ENCODE measurements around the gene FAM163B. TPM values are rescaled to one million over a fixed set of nuclear protein-coding genes. Genes with fewer than 3 reads are reported as not detected.

FAM163B gene
- total and polyA plus RNA-seq, 2 experiments from 2014 or later = 0.60 to 1.3 TPM

- no peak for TF ChIP-seq ZNF462 (CRISPR knock-in tag; IDR thresholded peaks at IDR 0.05)
- no peak for TF ChIP-seq CREB1 (CRISPR knock-in tag; IDR thresholded peaks at IDR 0.05; ENCODE audit: low read depth)
- TF ChIP-seq STAT1 (IDR thresholded peaks at IDR 0.05; ENCODE audit: unreplicated experiment) = no peak
- TF ChIP-seq CTCF (conservative IDR thresholded peaks at IDR 0.05; ENCODE audit: low read depth in 2 of 2) = no peak
Measured at GRCh38 chr9:133587051-133587450, 22.1 kb downstream of the FAM163B start (continued).

GRCh38 chr9:133585481-133586351 lies 23.5 kb downstream of the FAM163B start:
- Mint-ChIP-seq H3K4me3 (peak overlapping the region; percentile 45; the same call in 2 of the 3 replicates), H3K27ac (no peak overlapping the region; the same call in 1 of the 2 replicates), H3K4me1 (peaks cover 42% of the 10 kb centered on the region), H3K27me3 (ENCODE audit: insufficient read depth, low read depth, poor library complexity) (peaks cover 7% of the 10 kb centered on the region), H3K36me3 (ENCODE audit: low read depth) (peaks cover 8% of the 10 kb centered on the region), H3K9me3 (peaks cover 9% of the 10 kb centered on the region)
- H3K79me2 ChIP-seq (replicated peaks; ENCODE audit: insufficient read depth) = no peaks in the 10 kb centered on the region
- no peak overlapping the region for H3K4me3 ChIP-seq
- H3K4me1 ChIP-seq (ENCODE audit: insufficient read depth) = peaks cover 7% of the 10 kb centered on the region
- peak; percentile 47 for ATAC-seq
- no peaks in the 10 kb centered on the region for H3K36me3 ChIP-seq (ENCODE audit: insufficient read depth)
- H3K27me3 ChIP-seq (ENCODE audit: insufficient read depth) = no peaks in the 10 kb centered on the region
- H3K9me2 ChIP-seq (ENCODE audit: insufficient read depth) = no peaks in the 10 kb centered on the region
- H3K4me2 ChIP-seq = peak overlapping the region; percentile 60; the same call in 1 of the 2 replicates
- H2AFZ ChIP-seq = peak overlapping the region; percentile 90; the same call in 1 of the 2 replicates
- peak; percentile 35 for DNase-seq (ENCODE audit: low spot score)
- no peak overlapping the region for H3K27ac ChIP-seq (ENCODE audit: low read depth)
- H3F3A ChIP-seq (replicated peaks; ENCODE audit: low read depth) = no peaks in the 10 kb centered on the region; the same call in 1 of the 2 replicates
- H4K20me1 ChIP-seq (replicated peaks; ENCODE audit: insufficient read depth) = no peaks in the 10 kb centered on the region
- no peak for TF ChIP-seq EZH2 (IDR thresholded peaks at IDR 0.05; ENCODE audit: low read depth, unreplicated experiment)
- no peak for TF ChIP-seq STAT1 (IDR thresholded peaks at IDR 0.05; ENCODE audit: unreplicated experiment)
- no peak for TF ChIP-seq CTCF (conservative IDR thresholded peaks at IDR 0.05; ENCODE audit: low read depth in 2 of 2)
- no peak for TF ChIP-seq POLR2AphosphoS5 (IDR thresholded peaks at IDR 0.05; ENCODE audit: low read depth)
- no peak for TF ChIP-seq ZNF114 (CRISPR knock-in tag; IDR thresholded peaks at IDR 0.05)
- no peak for TF ChIP-seq JUNB (IDR thresholded peaks at IDR 0.05; ENCODE audit: unreplicated experiment)
- TF ChIP-seq CREB1 (CRISPR knock-in tag; IDR thresholded peaks at IDR 0.05; ENCODE audit: low read depth) = no peak
